ENCODE data around the gene ABCC8.

Gene ABCC8

DNA sequence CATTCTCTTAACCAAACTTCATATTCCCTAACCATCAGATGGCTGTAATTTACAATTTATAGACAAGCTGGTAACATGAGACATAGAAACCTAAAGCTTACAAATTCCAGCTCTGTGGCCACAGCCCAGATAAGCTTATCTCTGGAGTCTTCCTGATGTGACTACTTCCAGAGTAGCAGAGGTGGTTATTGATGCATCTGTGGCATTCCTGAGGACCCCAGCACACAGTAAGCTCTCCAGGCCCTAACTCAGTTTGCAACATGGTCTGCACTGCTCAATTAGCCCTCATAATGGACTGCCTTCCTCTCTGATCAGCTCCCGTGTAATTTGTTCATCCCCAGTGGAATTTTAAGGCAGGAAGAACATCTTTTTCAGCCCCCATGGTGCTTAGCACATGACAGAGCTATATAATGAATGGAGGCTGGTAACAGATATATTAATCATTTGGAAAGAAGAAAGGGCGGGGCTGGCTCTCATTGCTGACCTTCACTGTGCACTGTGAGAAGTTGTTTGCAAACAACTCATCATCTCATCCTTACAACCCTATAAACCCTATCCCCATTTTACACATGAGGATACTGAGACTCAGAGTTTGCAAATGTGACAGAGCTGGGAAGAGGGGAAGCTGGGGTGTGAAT, 58.1 kb downstream of the ABCC8 start:
- Histone ChIP-seq H3K27me3 (ENCODE audit: insufficient read depth, low read length) (peaks cover 24% of the 10 kb centered on the region; the same call in 1 of the 2 replicates), H2AFZ (ENCODE audit: low read length) (no peak overlapping the region), H3F3A (ENCODE audit: insufficient read depth, low read length) (no peaks in the 10 kb centered on the region), H3K4me1 (ENCODE audit: insufficient read depth, low read length, severe bottlenecking) (no peaks in the 10 kb centered on the region), H3K79me2 (ENCODE audit: insufficient read depth, low read length) (no peaks in the 10 kb centered on the region), H4K20me1 (ENCODE audit: insufficient read depth, low read length) (no peaks in the 10 kb centered on the region), H3K36me3 (ENCODE audit: insufficient read depth, low read length) (no peaks in the 10 kb centered on the region), H3K9me2 (ENCODE audit: low read depth, low read length) (no peaks in the 10 kb centered on the region), H3K4me3 (ENCODE audit: low read depth, low read length, poor library complexity, severe bottlenecking) (no peak overlapping the region), H3K9me3 (ENCODE audit: low read length) (no peaks in the 10 kb centered on the region), H3K9ac (ENCODE audit: low read length) (no peak overlapping the region), H3K27ac (ENCODE audit: low read depth, low read length, poor library complexity, severe bottlenecking) (no peak overlapping the region), H3K4me2 (ENCODE audit: low read length) (no peak overlapping the region)
- no peak for TF ChIP-seq EZH2 (IDR thresholded peaks at IDR 0.05; ENCODE audit: borderline replicate concordance, low read length)
- TF ChIP-seq, protein P1, sequence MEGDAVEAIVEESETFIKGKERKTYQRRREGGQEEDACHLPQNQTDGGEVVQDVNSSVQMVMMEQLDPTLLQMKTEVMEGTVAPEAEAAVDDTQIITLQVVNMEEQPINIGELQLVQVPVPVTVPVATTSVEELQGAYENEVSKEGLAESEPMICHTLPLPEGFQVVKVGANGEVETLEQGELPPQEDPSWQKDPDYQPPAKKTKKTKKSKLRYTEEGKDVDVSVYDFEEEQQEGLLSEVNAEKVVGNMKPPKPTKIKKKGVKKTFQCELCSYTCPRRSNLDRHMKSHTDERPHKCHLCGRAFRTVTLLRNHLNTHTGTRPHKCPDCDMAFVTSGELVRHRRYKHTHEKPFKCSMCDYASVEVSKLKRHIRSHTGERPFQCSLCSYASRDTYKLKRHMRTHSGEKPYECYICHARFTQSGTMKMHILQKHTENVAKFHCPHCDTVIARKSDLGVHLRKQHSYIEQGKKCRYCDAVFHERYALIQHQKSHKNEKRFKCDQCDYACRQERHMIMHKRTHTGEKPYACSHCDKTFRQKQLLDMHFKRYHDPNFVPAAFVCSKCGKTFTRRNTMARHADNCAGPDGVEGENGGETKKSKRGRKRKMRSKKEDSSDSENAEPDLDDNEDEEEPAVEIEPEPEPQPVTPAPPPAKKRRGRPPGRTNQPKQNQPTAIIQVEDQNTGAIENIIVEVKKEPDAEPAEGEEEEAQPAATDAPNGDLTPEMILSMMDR (IDR thresholded peaks at IDR 0.05; ENCODE audit: low read length): no peak

DNA sequence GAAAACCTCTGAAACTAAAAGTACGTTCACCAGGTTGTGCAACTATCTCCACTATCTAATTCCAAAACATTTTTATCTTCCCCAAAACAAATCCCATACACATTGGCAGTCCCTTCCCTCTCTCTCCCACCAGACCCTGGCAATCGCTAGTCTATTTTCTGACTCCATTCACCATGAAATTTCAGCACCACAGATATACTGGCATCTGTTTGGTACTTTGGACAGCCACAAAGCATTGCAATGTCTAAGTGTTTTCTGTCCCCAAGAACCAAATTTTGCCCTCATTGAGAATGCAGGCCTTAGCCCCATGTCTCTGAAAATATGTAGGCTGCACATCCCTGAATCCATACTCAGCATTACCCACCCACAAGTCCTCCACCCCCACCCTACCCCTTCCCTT, 60.2 kb downstream of the ABCC8 start:
- Histone ChIP-seq H2AFZ (ENCODE audit: low read length) (no peak overlapping the region), H3F3A (ENCODE audit: insufficient read depth, low read length) (no peaks in the 10 kb centered on the region), H3K27ac (ENCODE audit: low read depth, low read length, poor library complexity, severe bottlenecking) (no peak overlapping the region), H3K4me3 (ENCODE audit: low read depth, low read length, poor library complexity, severe bottlenecking) (no peak overlapping the region), H3K9me3 (ENCODE audit: low read length) (no peaks in the 10 kb centered on the region), H4K20me1 (ENCODE audit: insufficient read depth, low read length) (no peaks in the 10 kb centered on the region), H3K9me2 (ENCODE audit: low read depth, low read length) (no peaks in the 10 kb centered on the region), H3K36me3 (ENCODE audit: insufficient read depth, low read length) (no peaks in the 10 kb centered on the region), H3K9ac (ENCODE audit: low read length) (no peak overlapping the region), H3K79me2 (ENCODE audit: insufficient read depth, low read length) (no peaks in the 10 kb centered on the region), H3K4me1 (ENCODE audit: insufficient read depth, low read length, severe bottlenecking) (no peaks in the 10 kb centered on the region), H3K4me2 (ENCODE audit: low read length) (no peak overlapping the region), H3K27me3 (ENCODE audit: insufficient read depth, low read length) (peaks cover 20% of the 10 kb centered on the region; the same call in 1 of the 2 replicates)
- TF ChIP-seq EZH2 (IDR thresholded peaks at IDR 0.05; ENCODE audit: borderline replicate concordance, low read length): no peak
- TF ChIP-seq, protein P1 (IDR thresholded peaks at IDR 0.05; ENCODE audit: low read length): no peak

DNA sequence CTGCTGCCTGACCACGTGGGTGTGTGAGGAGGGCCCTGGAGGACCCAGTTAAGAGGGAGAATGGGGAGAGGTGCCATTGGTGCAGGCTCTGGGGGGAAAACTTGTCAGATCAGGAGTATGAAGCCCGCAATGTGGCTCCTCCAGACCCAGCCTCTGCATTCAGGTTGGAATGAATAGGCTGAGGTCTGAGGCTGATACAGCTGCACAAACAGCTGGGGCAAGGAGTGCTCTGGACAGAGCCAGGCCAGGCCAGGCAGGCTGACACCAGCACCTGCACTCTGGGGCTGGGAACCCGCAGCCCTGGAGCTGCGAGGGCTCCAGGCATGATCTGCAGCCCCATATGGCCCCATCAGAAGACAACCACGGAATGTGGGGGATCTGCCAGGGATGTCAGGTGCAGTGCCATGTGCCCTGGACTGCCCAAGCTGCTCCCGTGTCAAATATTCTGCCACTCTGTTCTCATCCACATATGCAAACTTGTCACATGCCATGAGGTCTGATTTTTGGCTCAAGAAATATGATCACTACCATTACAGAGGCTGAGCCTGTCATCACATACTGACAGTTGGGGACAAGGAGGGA, 61.0 kb downstream of the ABCC8 start:
- no peaks in the 10 kb centered on the region for H3F3A ChIP-seq (ENCODE audit: insufficient read depth, low read length)
- no peaks in the 10 kb centered on the region for H3K79me2 ChIP-seq (ENCODE audit: insufficient read depth, low read length)
- H3K9me2 ChIP-seq (ENCODE audit: low read depth, low read length): no peaks in the 10 kb centered on the region
- no peak overlapping the region for H3K27ac ChIP-seq (ENCODE audit: low read depth, low read length, poor library complexity, severe bottlenecking)
- TF ChIP-seq EZH2 (IDR thresholded peaks at IDR 0.05; ENCODE audit: borderline replicate concordance, low read length): no peak
- TF ChIP-seq, protein P1 (IDR thresholded peaks at IDR 0.05; ENCODE audit: low read length): no peak
- no peaks in the 10 kb centered on the region for H4K20me1 ChIP-seq (ENCODE audit: insufficient read depth, low read length)
- no peaks in the 10 kb centered on the region for H3K4me1 ChIP-seq (ENCODE audit: insufficient read depth, low read length, severe bottlenecking)
- no peaks in the 10 kb centered on the region for H3K9me3 ChIP-seq (ENCODE audit: low read length)
- no peak overlapping the region for H2AFZ ChIP-seq (ENCODE audit: low read length)
- H3K27me3 ChIP-seq (ENCODE audit: insufficient read depth, low read length): peaks cover 20% of the 10 kb centered on the region; the same call in 1 of the 2 replicates
- no peak overlapping the region for H3K4me2 ChIP-seq (ENCODE audit: low read length)
- no peaks in the 10 kb centered on the region for H3K36me3 ChIP-seq (ENCODE audit: insufficient read depth, low read length)
- no peak overlapping the region for H3K4me3 ChIP-seq (ENCODE audit: low read depth, low read length, poor library complexity, severe bottlenecking)
- H3K9ac ChIP-seq (ENCODE audit: low read length): no peak overlapping the region

Measured in OCI-LY1 (cell line).